ENCODE results near the gene NAXE.

NAXE gene

DNA sequence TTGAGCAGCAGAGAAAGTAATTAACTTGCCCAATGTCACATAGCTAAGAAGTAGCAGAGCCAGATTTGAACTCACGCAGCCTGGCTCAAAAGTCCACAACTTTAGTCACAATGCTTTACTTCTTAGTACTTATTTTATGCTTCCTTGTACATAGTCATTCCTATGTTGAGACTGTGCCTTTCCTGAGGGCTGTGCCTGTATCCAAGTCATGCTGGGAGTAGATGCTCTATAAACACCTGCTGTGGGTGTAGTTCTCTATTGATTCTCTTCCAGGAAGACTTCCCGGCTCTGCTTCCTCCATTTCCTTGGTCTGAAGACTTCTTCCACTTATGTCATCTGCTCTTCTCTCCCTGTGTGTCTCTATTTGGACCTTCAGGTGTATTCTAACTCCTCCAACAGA lies 35.9 kb upstream of the NAXE start:
- H3K79me2 ChIP-seq (ENCODE audit: insufficient read depth, low read length) = no peaks in the 10 kb centered on the region
- H3K36me3 ChIP-seq (ENCODE audit: insufficient read depth, low read length) = peaks cover 60% of the 10 kb centered on the region
- H3K27ac ChIP-seq (ENCODE audit: low read length) = no peak overlapping the region
- H3K9ac ChIP-seq (ENCODE audit: low read depth, low read length) = no peak overlapping the region
- H3K4me1 ChIP-seq (ENCODE audit: insufficient read depth, low read length) = no peaks in the 10 kb centered on the region
- no peak overlapping the region for H3K4me3 ChIP-seq (ENCODE audit: low read depth in 1 of 2, low read length in 2 of 2)
- no peak overlapping the region for H2AFZ ChIP-seq (ENCODE audit: low read depth, low read length)
- no peaks in the 10 kb centered on the region for H3K9me3 ChIP-seq (ENCODE audit: insufficient read depth, low read length, severe bottlenecking)
- no peak for ATAC-seq (ENCODE audit: insufficient read depth, low read depth)
- H3K27me3 ChIP-seq (ENCODE audit: insufficient read depth, low read length, poor library complexity) = no peaks in the 10 kb centered on the region
- no peak for TF ChIP-seq EZH2 (IDR thresholded peaks at IDR 0.05; ENCODE audit: borderline replicate concordance, low read depth, low read length, severe bottlenecking)
- TF ChIP-seq, protein P1, sequence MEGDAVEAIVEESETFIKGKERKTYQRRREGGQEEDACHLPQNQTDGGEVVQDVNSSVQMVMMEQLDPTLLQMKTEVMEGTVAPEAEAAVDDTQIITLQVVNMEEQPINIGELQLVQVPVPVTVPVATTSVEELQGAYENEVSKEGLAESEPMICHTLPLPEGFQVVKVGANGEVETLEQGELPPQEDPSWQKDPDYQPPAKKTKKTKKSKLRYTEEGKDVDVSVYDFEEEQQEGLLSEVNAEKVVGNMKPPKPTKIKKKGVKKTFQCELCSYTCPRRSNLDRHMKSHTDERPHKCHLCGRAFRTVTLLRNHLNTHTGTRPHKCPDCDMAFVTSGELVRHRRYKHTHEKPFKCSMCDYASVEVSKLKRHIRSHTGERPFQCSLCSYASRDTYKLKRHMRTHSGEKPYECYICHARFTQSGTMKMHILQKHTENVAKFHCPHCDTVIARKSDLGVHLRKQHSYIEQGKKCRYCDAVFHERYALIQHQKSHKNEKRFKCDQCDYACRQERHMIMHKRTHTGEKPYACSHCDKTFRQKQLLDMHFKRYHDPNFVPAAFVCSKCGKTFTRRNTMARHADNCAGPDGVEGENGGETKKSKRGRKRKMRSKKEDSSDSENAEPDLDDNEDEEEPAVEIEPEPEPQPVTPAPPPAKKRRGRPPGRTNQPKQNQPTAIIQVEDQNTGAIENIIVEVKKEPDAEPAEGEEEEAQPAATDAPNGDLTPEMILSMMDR (IDR thresholded peaks at IDR 0.05; ENCODE audit: borderline replicate concordance, extremely low read depth, low read length, poor library complexity, severe bottlenecking) = no peak
- no peak for DNase-seq
- H4K20me1 ChIP-seq (ENCODE audit: insufficient read depth, low read length) = no peaks in the 10 kb centered on the region
- no peak overlapping the region for H3K4me2 ChIP-seq (ENCODE audit: insufficient read depth, low read length)

DNA sequence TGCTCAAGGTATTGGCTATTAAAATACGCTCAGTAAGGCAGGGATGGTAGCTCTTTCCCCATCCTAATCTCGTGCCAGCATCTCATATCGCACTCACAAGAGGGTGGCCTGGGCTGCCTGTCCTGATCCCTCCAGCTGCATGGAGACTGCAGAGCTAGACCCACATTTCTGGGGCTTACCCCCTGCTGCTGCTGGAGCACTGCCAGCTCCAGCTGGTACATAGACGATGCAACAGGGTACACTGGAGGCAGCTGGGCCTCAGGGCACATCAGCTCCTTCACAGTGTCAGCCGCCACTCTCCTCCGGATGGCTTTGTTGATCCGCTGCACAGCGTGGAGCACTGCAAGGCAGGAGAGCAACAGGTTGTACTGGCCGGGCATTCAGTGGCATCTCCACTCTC lies 35.2 kb upstream of the NAXE start:
- H3K36me3 ChIP-seq (ENCODE audit: insufficient read depth, low read length) = peaks cover 58% of the 10 kb centered on the region
- H3K27ac ChIP-seq (ENCODE audit: low read length) = no peak overlapping the region
- DNase-seq = no peak

DNA sequence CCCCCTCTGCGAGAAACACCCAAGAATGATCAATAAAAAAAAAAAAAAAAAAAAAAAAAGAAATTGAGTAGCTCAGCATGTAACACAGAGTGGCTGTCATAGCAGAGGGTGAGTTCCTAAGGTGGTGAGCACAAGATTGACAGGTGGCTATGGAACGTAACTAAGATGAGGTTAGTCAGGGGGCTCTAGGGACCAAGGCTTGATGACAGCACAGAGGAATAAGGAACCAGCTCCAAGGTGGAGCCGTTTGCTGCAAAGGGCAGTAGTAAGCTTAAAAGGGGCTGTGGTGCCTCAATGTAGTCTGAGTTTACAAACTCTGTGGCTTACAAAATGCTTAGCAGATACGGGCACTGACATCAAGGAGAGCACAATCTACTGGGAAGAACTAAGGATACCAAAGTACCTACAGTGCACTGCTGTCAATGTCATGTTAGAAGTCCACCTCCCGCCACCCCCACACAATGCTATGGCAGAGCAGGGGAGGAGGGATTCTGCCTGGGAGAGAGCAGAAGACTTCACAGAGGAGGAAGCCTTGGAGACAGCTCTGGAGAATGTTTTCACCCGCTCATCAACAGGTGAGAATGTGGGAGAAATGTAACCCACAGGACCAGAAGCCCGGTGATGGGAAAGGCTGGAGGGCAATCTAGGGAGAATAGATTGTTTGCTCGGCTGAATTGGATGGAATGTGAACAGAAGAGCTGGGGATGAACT lies 32.3 kb upstream of the NAXE start:
- H3K9me3 ChIP-seq (ENCODE audit: insufficient read depth, low read length, severe bottlenecking) = no peaks in the 10 kb centered on the region
- no peaks in the 10 kb centered on the region for H3K4me1 ChIP-seq (ENCODE audit: insufficient read depth, low read length)
- no peak overlapping the region for H3K9ac ChIP-seq (ENCODE audit: low read depth, low read length)
- H3K79me2 ChIP-seq (ENCODE audit: insufficient read depth, low read length) = no peaks in the 10 kb centered on the region
- no peak overlapping the region for H3K27ac ChIP-seq (ENCODE audit: low read length)
- ATAC-seq (ENCODE audit: insufficient read depth, low read depth) (no peak), DNase-seq (no peak)
- no peak overlapping the region for H3K4me3 ChIP-seq (ENCODE audit: low read depth in 1 of 2, low read length in 2 of 2)
- H3K4me2 ChIP-seq (ENCODE audit: insufficient read depth, low read length) = no peak overlapping the region
- no peak overlapping the region for H2AFZ ChIP-seq (ENCODE audit: low read depth, low read length)
- TF ChIP-seq, protein P1 (IDR thresholded peaks at IDR 0.05; ENCODE audit: borderline replicate concordance, extremely low read depth, low read length, poor library complexity, severe bottlenecking) = no peak
- no peak for TF ChIP-seq EZH2 (IDR thresholded peaks at IDR 0.05; ENCODE audit: borderline replicate concordance, low read depth, low read length, severe bottlenecking)
- no peaks in the 10 kb centered on the region for H3K27me3 ChIP-seq (ENCODE audit: insufficient read depth, low read length, poor library complexity)
- peaks cover 70% of the 10 kb centered on the region for H3K36me3 ChIP-seq (ENCODE audit: insufficient read depth, low read length)
- no peaks in the 10 kb centered on the region for H4K20me1 ChIP-seq (ENCODE audit: insufficient read depth, low read length)

More for the DNA sequence above, 35.2 kb upstream of the NAXE start:
- ATAC-seq (ENCODE audit: insufficient read depth, low read depth) = no peak
- no peaks in the 10 kb centered on the region for H3K27me3 ChIP-seq (ENCODE audit: insufficient read depth, low read length, poor library complexity)
- no peak for TF ChIP-seq EZH2 (IDR thresholded peaks at IDR 0.05; ENCODE audit: borderline replicate concordance, low read depth, low read length, severe bottlenecking)
- TF ChIP-seq, protein P1 (IDR thresholded peaks at IDR 0.05; ENCODE audit: borderline replicate concordance, extremely low read depth, low read length, poor library complexity, severe bottlenecking) = no peak
- H2AFZ ChIP-seq (ENCODE audit: low read depth, low read length) = no peak overlapping the region
- H3K4me1 ChIP-seq (ENCODE audit: insufficient read depth, low read length) = no peaks in the 10 kb centered on the region
- H4K20me1 ChIP-seq (ENCODE audit: insufficient read depth, low read length) = no peaks in the 10 kb centered on the region
- H3K4me2 ChIP-seq (ENCODE audit: insufficient read depth, low read length) = no peak overlapping the region
- no peaks in the 10 kb centered on the region for H3K79me2 ChIP-seq (ENCODE audit: insufficient read depth, low read length)
- H3K9ac ChIP-seq (ENCODE audit: low read depth, low read length) = no peak overlapping the region
- H3K4me3 ChIP-seq (ENCODE audit: low read depth in 1 of 2, low read length in 2 of 2) = no peak overlapping the region
- no peaks in the 10 kb centered on the region for H3K9me3 ChIP-seq (ENCODE audit: insufficient read depth, low read length, severe bottlenecking)
